ENCODE data around the gene ZNF385B.

DNA sequence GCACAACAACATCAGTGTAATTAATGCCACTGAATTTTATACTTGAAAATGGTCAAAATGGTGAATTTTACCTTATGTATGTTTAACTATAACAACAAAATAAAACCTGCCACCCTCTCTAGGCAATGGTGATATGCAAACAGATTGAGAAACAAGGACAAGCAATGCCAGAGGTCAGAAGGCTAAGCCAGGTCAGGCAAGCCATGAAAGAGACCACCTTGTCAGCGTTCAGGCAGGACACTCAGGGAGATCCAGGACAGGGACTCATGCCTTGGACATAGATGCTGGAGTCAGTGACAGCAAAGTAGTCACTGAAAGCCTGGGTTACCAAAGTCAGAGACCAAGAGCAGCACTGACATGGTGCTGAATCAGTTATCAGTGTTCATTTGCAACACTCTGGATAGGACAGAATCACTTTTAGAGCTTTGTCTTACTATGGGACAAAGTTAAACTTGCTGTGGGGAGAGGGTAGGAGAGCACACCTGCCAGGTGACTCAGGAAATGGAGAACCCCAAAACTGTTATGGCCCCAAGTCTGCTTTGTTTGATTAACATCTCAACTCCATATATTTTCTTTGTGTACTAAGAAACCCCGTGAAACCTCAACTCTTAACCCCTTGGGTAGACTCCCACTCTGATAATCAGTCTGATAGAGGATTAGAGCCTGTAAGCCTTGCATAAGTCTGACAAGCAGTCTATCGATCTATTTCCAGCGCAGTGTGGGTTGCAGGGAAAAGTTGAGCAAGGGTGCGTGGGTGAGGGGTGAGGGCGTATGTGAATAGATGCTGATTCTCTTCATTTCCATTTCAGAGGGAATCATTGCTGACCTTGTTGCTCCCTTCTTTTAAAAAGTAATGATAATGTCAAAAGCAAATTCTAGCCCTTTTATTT lies 48.7 kb upstream of the ZNF385B start:
- TF ChIP-seq, protein P1, sequence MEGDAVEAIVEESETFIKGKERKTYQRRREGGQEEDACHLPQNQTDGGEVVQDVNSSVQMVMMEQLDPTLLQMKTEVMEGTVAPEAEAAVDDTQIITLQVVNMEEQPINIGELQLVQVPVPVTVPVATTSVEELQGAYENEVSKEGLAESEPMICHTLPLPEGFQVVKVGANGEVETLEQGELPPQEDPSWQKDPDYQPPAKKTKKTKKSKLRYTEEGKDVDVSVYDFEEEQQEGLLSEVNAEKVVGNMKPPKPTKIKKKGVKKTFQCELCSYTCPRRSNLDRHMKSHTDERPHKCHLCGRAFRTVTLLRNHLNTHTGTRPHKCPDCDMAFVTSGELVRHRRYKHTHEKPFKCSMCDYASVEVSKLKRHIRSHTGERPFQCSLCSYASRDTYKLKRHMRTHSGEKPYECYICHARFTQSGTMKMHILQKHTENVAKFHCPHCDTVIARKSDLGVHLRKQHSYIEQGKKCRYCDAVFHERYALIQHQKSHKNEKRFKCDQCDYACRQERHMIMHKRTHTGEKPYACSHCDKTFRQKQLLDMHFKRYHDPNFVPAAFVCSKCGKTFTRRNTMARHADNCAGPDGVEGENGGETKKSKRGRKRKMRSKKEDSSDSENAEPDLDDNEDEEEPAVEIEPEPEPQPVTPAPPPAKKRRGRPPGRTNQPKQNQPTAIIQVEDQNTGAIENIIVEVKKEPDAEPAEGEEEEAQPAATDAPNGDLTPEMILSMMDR (conservative IDR thresholded peaks at IDR 0.05; ENCODE audit: low read length): no peak
- TF ChIP-seq EZH2phosphoT487 (IDR thresholded peaks at IDR 0.05; ENCODE audit: borderline replicate concordance, low read depth, low read length): no peak

All from OCI-LY7 (cell line).